ENCODE data around the gene CLCN7.
A peak's percentile ranks its signal among the peaks of the same experiment; 100 is the strongest.

CLCN7 gene

GRCh38 chr16:1509307-1510221 is 34.7 kb upstream of the CLCN7 start:
- no peak overlapping the region for H4K91ac ChIP-seq (ENCODE audit: low read length)
- H3K79me1 ChIP-seq (replicated peaks; ENCODE audit: low read length, poor library complexity, severe bottlenecking), result peaks cover 10% of the 10 kb centered on the region
- no peak overlapping the region for H2AFZ ChIP-seq (ENCODE audit: low read depth, low read length)
- H3K4me1 ChIP-seq (ENCODE audit: control insufficient read depth, insufficient read depth, low read depth, low read length), result peaks cover 2% of the 10 kb centered on the region
- no peak overlapping the region for H3K14ac ChIP-seq (ENCODE audit: low read length in 2 of 2)
- no peak overlapping the region for H2AK5ac ChIP-seq (ENCODE audit: low read length, severe bottlenecking)
- no peak overlapping the region for H3K27ac ChIP-seq (ENCODE audit: low read length, poor library complexity, severe bottlenecking)
- H3K36me3 ChIP-seq (ENCODE audit: control insufficient read depth in 1 of 2, insufficient read depth in 2 of 2, low read depth in 1 of 2, low read length in 2 of 2), result peaks cover 23 to 86% of the 10 kb centered on the region in 2 experiments
- H3K23ac ChIP-seq (ENCODE audit: low read length in 2 of 2), result no peak overlapping the region
- no peak overlapping the region for H3K4me3 ChIP-seq (ENCODE audit: insufficient read depth in 1 of 2, low read depth in 1 of 2, low read length in 2 of 2)
- H3K9ac ChIP-seq (ENCODE audit: low read length), result no peak overlapping the region
- H2BK5ac ChIP-seq (ENCODE audit: low read depth, low read length, poor library complexity, severe bottlenecking), result no peak overlapping the region
- no peaks in the 10 kb centered on the region for H3K27me3 ChIP-seq (ENCODE audit: control insufficient read depth in 1 of 2, insufficient read depth in 1 of 2, low read length in 2 of 2)
- peaks cover 4% of the 10 kb centered on the region for H3K9me3 ChIP-seq (ENCODE audit: control insufficient read depth, low read length)
- H2BK120ac ChIP-seq (ENCODE audit: low read depth, low read length), result no peak overlapping the region
- 95% methylated on average over 44 of the region's 44 CpGs for WGBS
- H3K4me2 ChIP-seq (ENCODE audit: low read length, poor library complexity, severe bottlenecking), result no peak overlapping the region
- DNase-seq, result no peak
- H2BK12ac ChIP-seq (ENCODE audit: low read length in 2 of 2), result no peak overlapping the region
- no peak overlapping the region for H3K18ac ChIP-seq (ENCODE audit: low read depth in 1 of 2, low read length in 2 of 2)
- H4K8ac ChIP-seq (ENCODE audit: low read length), result no peak overlapping the region
- no peak overlapping the region for H2BK15ac ChIP-seq (ENCODE audit: low read depth, poor library complexity, severe bottlenecking)
- H3K4ac ChIP-seq (ENCODE audit: low read depth in 1 of 2, low read length in 2 of 2), result no peak overlapping the region

- Histone ChIP-seq H3K4me3 (ENCODE audit: insufficient read depth in 1 of 2, low read depth in 1 of 2, low read length in 2 of 2) (no peak overlapping the region), H2AFZ (ENCODE audit: low read depth, low read length) (no peak overlapping the region), H3K18ac (ENCODE audit: low read depth in 1 of 2, low read length in 2 of 2) (no peak overlapping the region), H4K91ac (ENCODE audit: low read length) (no peak overlapping the region), H2BK120ac (ENCODE audit: low read depth, low read length) (no peak overlapping the region), H3K27ac (ENCODE audit: low read length, poor library complexity, severe bottlenecking) (no peak overlapping the region), H3K27me3 (ENCODE audit: control insufficient read depth in 1 of 2, insufficient read depth in 1 of 2, low read length in 2 of 2) (no peaks in the 10 kb centered on the region), H3K9ac (ENCODE audit: low read length) (no peak overlapping the region), H3K23ac (ENCODE audit: low read length in 2 of 2) (no peak overlapping the region), H3K14ac (ENCODE audit: low read length in 2 of 2) (no peak overlapping the region), H2BK15ac (ENCODE audit: low read depth, poor library complexity, severe bottlenecking) (no peak overlapping the region), H2BK5ac (ENCODE audit: low read depth, low read length, poor library complexity, severe bottlenecking) (no peak overlapping the region), H3K4me2 (ENCODE audit: low read length, poor library complexity, severe bottlenecking) (no peak overlapping the region), H2BK12ac (ENCODE audit: low read length in 2 of 2) (no peak overlapping the region), H2AK5ac (ENCODE audit: low read length, severe bottlenecking) (no peak overlapping the region), H3K36me3 (ENCODE audit: control insufficient read depth in 1 of 2, insufficient read depth in 2 of 2, low read depth in 1 of 2, low read length in 2 of 2) (peaks cover 21 to 83% of the 10 kb centered on the region in 2 experiments), H4K8ac (ENCODE audit: low read length) (no peak overlapping the region), H3K79me1 (replicated peaks; ENCODE audit: low read length, poor library complexity, severe bottlenecking) (peaks cover 10% of the 10 kb centered on the region), H3K9me3 (ENCODE audit: control insufficient read depth, low read length) (no peaks in the 10 kb centered on the region), H3K4ac (ENCODE audit: low read depth in 1 of 2, low read length in 2 of 2) (no peak overlapping the region), H3K4me1 (ENCODE audit: control insufficient read depth, insufficient read depth, low read depth, low read length) (peaks cover 2% of the 10 kb centered on the region)
- no peak for DNase-seq
- 96% methylated on average over 23 of the region's 24 CpGs for WGBS
These were observed 33.8 kb upstream of the CLCN7 start for GRCh38 chr16:1508494-1509187.

- H3K18ac ChIP-seq (ENCODE audit: low read depth in 1 of 2, low read length in 2 of 2), result no peak overlapping the region
- H2BK5ac ChIP-seq (ENCODE audit: low read depth, low read length, poor library complexity, severe bottlenecking), result no peak overlapping the region
- no peak overlapping the region for H3K4me3 ChIP-seq (ENCODE audit: insufficient read depth in 1 of 2, low read depth in 1 of 2, low read length in 2 of 2)
- peaks cover 15% of the 10 kb centered on the region for H3K79me1 ChIP-seq (replicated peaks; ENCODE audit: low read length, poor library complexity, severe bottlenecking)
- no peak overlapping the region for H2AFZ ChIP-seq (ENCODE audit: low read depth, low read length)
- H2BK15ac ChIP-seq (ENCODE audit: low read depth, poor library complexity, severe bottlenecking), result no peak overlapping the region
- H3K36me3 ChIP-seq (ENCODE audit: control insufficient read depth in 1 of 2, insufficient read depth in 2 of 2, low read depth in 1 of 2, low read length in 2 of 2), result peaks cover 36 to 90% of the 10 kb centered on the region in 2 experiments
- peak overlapping the region; percentile 11 for H4K91ac ChIP-seq (ENCODE audit: low read length)
- H3K27me3 ChIP-seq (ENCODE audit: control insufficient read depth in 1 of 2, insufficient read depth in 1 of 2, low read length in 2 of 2), result no peaks in the 10 kb centered on the region
- no peak overlapping the region for H2AK5ac ChIP-seq (ENCODE audit: low read length, severe bottlenecking)
- no peak overlapping the region for H3K4me2 ChIP-seq (ENCODE audit: low read length, poor library complexity, severe bottlenecking)
- peaks cover 2% of the 10 kb centered on the region for H3K4me1 ChIP-seq (ENCODE audit: control insufficient read depth, insufficient read depth, low read depth, low read length)
- H2BK12ac ChIP-seq (ENCODE audit: low read length in 2 of 2), result no peak overlapping the region
- no peak overlapping the region for H3K23ac ChIP-seq (ENCODE audit: low read length in 2 of 2)
- H4K8ac ChIP-seq (ENCODE audit: low read length), result no peak overlapping the region
- H3K4ac ChIP-seq (ENCODE audit: low read depth in 1 of 2, low read length in 2 of 2), result no peak overlapping the region
- no peak overlapping the region for H3K27ac ChIP-seq (ENCODE audit: low read length, poor library complexity, severe bottlenecking)
- H2BK120ac ChIP-seq (ENCODE audit: low read depth, low read length), result no peak overlapping the region
- 96% methylated on average over 37 of the region's 37 CpGs for WGBS
- no peaks in the 10 kb centered on the region for H3K9me3 ChIP-seq (ENCODE audit: control insufficient read depth, low read length)
- DNase-seq, result no peak
- no peak overlapping the region for H3K14ac ChIP-seq (ENCODE audit: low read length in 2 of 2)
- no peak overlapping the region for H3K9ac ChIP-seq (ENCODE audit: low read length)
These were observed 31.8 kb upstream of the CLCN7 start for GRCh38 chr16:1506494-1507213.

GRCh38 chr16:1505912-1506311 is 31.1 kb upstream of the CLCN7 start:
- H4K91ac ChIP-seq (ENCODE audit: low read length), result no peak overlapping the region
- no peak overlapping the region for H3K23ac ChIP-seq (ENCODE audit: low read length in 2 of 2)
- H3K4me3 ChIP-seq (ENCODE audit: insufficient read depth in 1 of 2, low read depth in 1 of 2, low read length in 2 of 2), result no peak overlapping the region
- H3K27ac ChIP-seq (ENCODE audit: low read length, poor library complexity, severe bottlenecking), result no peak overlapping the region
- H3K14ac ChIP-seq (ENCODE audit: low read length in 2 of 2), result no peak overlapping the region
- H3K9me3 ChIP-seq (ENCODE audit: control insufficient read depth, low read length), result no peaks in the 10 kb centered on the region
- peaks cover 39 to 90% of the 10 kb centered on the region in 2 experiments for H3K36me3 ChIP-seq (ENCODE audit: control insufficient read depth in 1 of 2, insufficient read depth in 2 of 2, low read depth in 1 of 2, low read length in 2 of 2)
- H2AK5ac ChIP-seq (ENCODE audit: low read length, severe bottlenecking), result no peak overlapping the region
- H2BK12ac ChIP-seq (ENCODE audit: low read length in 2 of 2), result no peak overlapping the region
- no peaks in the 10 kb centered on the region for H3K27me3 ChIP-seq (ENCODE audit: control insufficient read depth in 1 of 2, insufficient read depth in 1 of 2, low read length in 2 of 2)
- H2BK5ac ChIP-seq (ENCODE audit: low read depth, low read length, poor library complexity, severe bottlenecking), result no peak overlapping the region
- H3K4me1 ChIP-seq (ENCODE audit: control insufficient read depth, insufficient read depth, low read depth, low read length), result peaks cover 2% of the 10 kb centered on the region
- DNase-seq, result no peak
- no peak overlapping the region for H4K8ac ChIP-seq (ENCODE audit: low read length)
- H2BK120ac ChIP-seq (ENCODE audit: low read depth, low read length), result no peak overlapping the region
- H2BK15ac ChIP-seq (ENCODE audit: low read depth, poor library complexity, severe bottlenecking), result no peak overlapping the region
- no peak overlapping the region for H3K4me2 ChIP-seq (ENCODE audit: low read length, poor library complexity, severe bottlenecking)
- H3K9ac ChIP-seq (ENCODE audit: low read length), result no peak overlapping the region
- peaks cover 19% of the 10 kb centered on the region for H3K79me1 ChIP-seq (replicated peaks; ENCODE audit: low read length, poor library complexity, severe bottlenecking)
- H3K18ac ChIP-seq (ENCODE audit: low read depth in 1 of 2, low read length in 2 of 2), result no peak overlapping the region
- H2AFZ ChIP-seq (ENCODE audit: low read depth, low read length), result no peak overlapping the region
- WGBS, result 98% methylated on average over 21 of the region's 22 CpGs
- H3K4ac ChIP-seq (ENCODE audit: low read depth in 1 of 2, low read length in 2 of 2), result no peak overlapping the region
